HG03139 (cell line): ENCODE data around the gene PDZD2.

Experiments
- ATAC-seq: cut with Tn5 transposase; IDR thresholded peaks from one replicate; pipeline ENCODE4 v1.9.1; 2021; ENCODE audit not compliant: unreplicated experiment

Gene PDZD2

GRCh38 chr5:31860726-31861433 lies 221.9 kb downstream of the PDZD2 start:
- ATAC-seq = no peak

- no peak for ATAC-seq
Measured at GRCh38 chr5:31861601-31862000, 222.7 kb downstream of the PDZD2 start.

- no peak for ATAC-seq
Measured at GRCh38 chr5:31863991-31864411, 225.1 kb downstream of the PDZD2 start.

- ATAC-seq = no peak
Measured at GRCh38 chr5:31866166-31866565, 227.2 kb downstream of the PDZD2 start.

GRCh38 chr5:31867219-31867618 lies 228.3 kb downstream of the PDZD2 start:
- no peak for ATAC-seq

- ATAC-seq = no peak
Measured at GRCh38 chr5:31880449-31880848, 241.5 kb downstream of the PDZD2 start.

- no peak for ATAC-seq
Measured at GRCh38 chr5:31884896-31885295, 246.0 kb downstream of the PDZD2 start.

GRCh38 chr5:31886206-31886605 lies 247.3 kb downstream of the PDZD2 start:
- no peak for ATAC-seq

- ATAC-seq = no peak
Measured at GRCh38 chr5:31887556-31887955, 248.6 kb downstream of the PDZD2 start.

GRCh38 chr5:31888564-31888963 lies 249.6 kb downstream of the PDZD2 start:
- ATAC-seq = no peak

- no peak for ATAC-seq
Measured at GRCh38 chr5:31889001-31889561, 250.2 kb downstream of the PDZD2 start.

- no peak for ATAC-seq
Measured at GRCh38 chr5:31890046-31890445, 251.1 kb downstream of the PDZD2 start.

- no peak for ATAC-seq
Measured at GRCh38 chr5:31894141-31894540, 255.2 kb downstream of the PDZD2 start.

GRCh38 chr5:31895199-31895820 lies 256.4 kb downstream of the PDZD2 start:
- no peak for ATAC-seq

- no peak for ATAC-seq
Measured at GRCh38 chr5:31898036-31898632, 259.2 kb downstream of the PDZD2 start.

GRCh38 chr5:31900296-31900865 lies 261.4 kb downstream of the PDZD2 start:
- ATAC-seq = no peak

GRCh38 chr5:31901807-31902530 lies 263.0 kb downstream of the PDZD2 start:
- no peak for ATAC-seq

- no peak for ATAC-seq
Measured at GRCh38 chr5:31908396-31908795, 269.5 kb downstream of the PDZD2 start.

GRCh38 chr5:31909073-31909472 lies 270.1 kb downstream of the PDZD2 start:
- ATAC-seq = no peak

- no peak for ATAC-seq
Measured at GRCh38 chr5:31911291-31912265, 272.6 kb downstream of the PDZD2 start.
